ENCODE results near the gene KRT4. TPM values are rescaled to one million over a fixed set of nuclear protein-coding genes. Genes with fewer than 3 reads are reported as not detected.
"Not testable (repeated sequence)": the region's sequence is repeated elsewhere in the genome, so short reads cannot be mapped to it uniquely, and the experiment has no call there.

The KRT4 gene
- total RNA-seq, 2 donors from 2014 or later = not detected

DNA sequence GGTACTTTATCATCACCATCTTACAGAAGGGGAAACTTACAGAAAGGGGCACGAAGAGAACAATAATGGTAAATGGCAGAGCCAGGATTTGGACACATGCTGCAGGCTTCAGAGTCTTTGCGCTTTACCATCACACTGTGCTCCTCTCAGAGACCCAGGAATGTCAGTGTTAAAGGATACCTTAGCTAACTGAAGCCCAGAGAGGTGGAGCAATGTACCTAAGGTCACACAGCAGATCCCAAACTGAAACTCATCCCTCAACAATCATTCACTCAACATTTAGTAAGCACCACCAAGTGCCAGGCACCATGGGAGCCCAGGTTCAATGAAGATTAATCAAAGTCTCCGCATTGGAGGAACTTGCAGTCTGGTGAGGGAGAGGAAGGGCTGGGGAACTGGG, 42.9 kb upstream of the KRT4 start:
- ATAC-seq (ENCODE audit: insufficient number of reproducible peaks, low FRiP score, low read depth) (no peak), DNase-seq (ENCODE audit: low spot score) (no peak)
- no peaks in the 10 kb centered on the region for H3K27me3 ChIP-seq (replicated peaks; ENCODE audit: insufficient read depth)
- H3K27ac ChIP-seq = no peak overlapping the region
- no peaks in the 10 kb centered on the region for H3K36me3 ChIP-seq
- no peaks in the 10 kb centered on the region for H3K9me3 ChIP-seq
- no peaks in the 10 kb centered on the region for H3K4me1 ChIP-seq (ENCODE audit: control insufficient read depth in 1 of 2, low read depth in 2 of 2)
- H3K4me3 ChIP-seq = no peak overlapping the region
- TF ChIP-seq, protein P1, sequence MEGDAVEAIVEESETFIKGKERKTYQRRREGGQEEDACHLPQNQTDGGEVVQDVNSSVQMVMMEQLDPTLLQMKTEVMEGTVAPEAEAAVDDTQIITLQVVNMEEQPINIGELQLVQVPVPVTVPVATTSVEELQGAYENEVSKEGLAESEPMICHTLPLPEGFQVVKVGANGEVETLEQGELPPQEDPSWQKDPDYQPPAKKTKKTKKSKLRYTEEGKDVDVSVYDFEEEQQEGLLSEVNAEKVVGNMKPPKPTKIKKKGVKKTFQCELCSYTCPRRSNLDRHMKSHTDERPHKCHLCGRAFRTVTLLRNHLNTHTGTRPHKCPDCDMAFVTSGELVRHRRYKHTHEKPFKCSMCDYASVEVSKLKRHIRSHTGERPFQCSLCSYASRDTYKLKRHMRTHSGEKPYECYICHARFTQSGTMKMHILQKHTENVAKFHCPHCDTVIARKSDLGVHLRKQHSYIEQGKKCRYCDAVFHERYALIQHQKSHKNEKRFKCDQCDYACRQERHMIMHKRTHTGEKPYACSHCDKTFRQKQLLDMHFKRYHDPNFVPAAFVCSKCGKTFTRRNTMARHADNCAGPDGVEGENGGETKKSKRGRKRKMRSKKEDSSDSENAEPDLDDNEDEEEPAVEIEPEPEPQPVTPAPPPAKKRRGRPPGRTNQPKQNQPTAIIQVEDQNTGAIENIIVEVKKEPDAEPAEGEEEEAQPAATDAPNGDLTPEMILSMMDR (IDR thresholded peaks at IDR 0.05) = no peak

DNA sequence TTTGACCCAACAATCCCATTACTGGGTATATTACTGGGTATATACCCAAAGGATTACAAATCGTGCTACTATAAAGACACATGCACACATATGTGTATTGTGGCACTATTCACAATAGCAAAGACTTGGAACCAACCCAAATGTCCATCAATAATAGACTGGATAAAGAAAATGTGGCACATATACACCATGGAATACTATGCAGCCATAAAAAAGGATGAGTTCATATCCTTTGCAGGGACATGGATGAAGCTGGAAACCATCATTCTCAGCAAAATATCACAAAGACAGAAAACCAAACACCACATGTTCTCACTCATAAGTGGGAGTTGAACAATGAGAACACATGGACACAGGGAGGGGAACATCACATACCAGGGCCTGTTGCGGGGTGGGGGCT, 42.2 kb upstream of the KRT4 start:
- H3K4me3 ChIP-seq; ATAC-seq (ENCODE audit: insufficient number of reproducible peaks, low FRiP score, low read depth); H3K4me1 ChIP-seq (ENCODE audit: control insufficient read depth in 1 of 2, low read depth in 2 of 2); H3K27me3 ChIP-seq (replicated peaks; ENCODE audit: insufficient read depth); H3K36me3 ChIP-seq; H3K9me3 ChIP-seq; DNase-seq (ENCODE audit: low spot score); H3K27ac ChIP-seq: not testable (repeated sequence)

DNA sequence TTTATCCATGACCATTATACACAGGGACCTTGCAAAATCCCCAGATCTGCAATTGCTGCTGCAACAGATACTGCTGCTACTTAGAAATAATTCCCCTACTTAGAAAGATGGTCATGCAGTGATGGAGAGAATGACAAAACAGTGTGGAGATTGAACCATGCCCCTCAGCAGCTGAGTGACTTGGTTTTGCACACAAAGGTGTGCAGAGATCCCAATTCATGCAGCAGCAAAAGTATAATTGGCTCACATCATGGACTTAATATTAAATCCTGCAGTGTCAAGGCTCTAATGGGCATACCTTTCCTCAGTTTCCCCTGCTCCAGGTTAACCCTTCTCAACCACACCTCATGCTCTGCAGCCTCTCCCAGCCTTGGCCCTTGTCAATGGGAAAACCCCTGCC, 37.9 kb upstream of the KRT4 start:
- Histone ChIP-seq H3K36me3 (no peaks in the 10 kb centered on the region), H3K9me3 (no peaks in the 10 kb centered on the region), H3K27me3 (replicated peaks; ENCODE audit: insufficient read depth) (no peaks in the 10 kb centered on the region), H3K27ac (no peak overlapping the region), H3K4me3 (no peak overlapping the region), H3K4me1 (ENCODE audit: control insufficient read depth in 1 of 2, low read depth in 2 of 2) (no peaks in the 10 kb centered on the region)
- TF ChIP-seq, protein P1 (IDR thresholded peaks at IDR 0.05) = no peak
- DNase-seq (ENCODE audit: low spot score) (no peak), ATAC-seq (ENCODE audit: insufficient number of reproducible peaks, low FRiP score, low read depth) (no peak)

DNA sequence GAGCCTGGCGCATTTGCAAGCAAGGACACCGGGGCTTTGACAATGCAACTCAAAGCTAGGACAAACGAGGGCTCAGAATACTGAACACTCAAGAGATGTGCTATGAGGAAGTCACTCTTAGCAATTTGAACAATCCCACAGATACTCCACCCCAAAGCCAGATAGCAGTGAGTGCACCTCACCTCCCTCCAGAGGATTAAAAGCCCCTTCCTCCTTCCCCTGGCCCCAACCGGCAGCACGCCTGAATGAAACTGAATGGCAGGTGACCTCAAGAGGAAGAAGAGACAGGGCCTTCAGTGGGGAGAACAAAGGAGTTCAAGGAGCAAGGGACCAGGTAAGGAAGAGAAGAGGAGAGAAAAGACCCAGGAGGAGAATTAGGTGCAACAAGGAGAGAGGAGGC, 36.8 kb upstream of the KRT4 start:
- no peak overlapping the region for H3K4me3 ChIP-seq

DNA sequence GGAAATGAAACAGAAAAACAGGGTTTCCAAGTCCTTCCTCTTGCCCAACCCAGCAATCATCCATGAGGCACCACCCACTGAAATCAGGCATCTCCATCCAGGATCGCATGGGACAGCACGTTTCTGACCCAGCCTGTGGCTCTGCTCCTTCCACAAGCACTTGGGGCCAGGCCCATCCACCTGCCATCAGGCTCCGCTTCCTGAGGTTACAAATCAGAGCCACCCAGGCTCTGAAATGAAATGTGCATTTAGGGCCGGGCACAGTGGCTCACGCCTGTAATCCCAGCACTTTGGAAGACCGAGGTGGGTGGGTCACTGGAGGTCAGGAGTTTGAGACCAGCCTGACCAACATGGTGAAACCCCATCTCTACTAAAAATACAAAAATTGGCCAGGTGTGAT, 35.6 kb upstream of the KRT4 start:
- H3K27me3 ChIP-seq (replicated peaks; ENCODE audit: insufficient read depth) = no peaks in the 10 kb centered on the region
- H3K4me3 ChIP-seq = no peak overlapping the region
- no peak for ATAC-seq (ENCODE audit: insufficient number of reproducible peaks, low FRiP score, low read depth)
- no peaks in the 10 kb centered on the region for H3K4me1 ChIP-seq (ENCODE audit: control insufficient read depth in 1 of 2, low read depth in 2 of 2)
- H3K27ac ChIP-seq = no peak overlapping the region
- H3K9me3 ChIP-seq = no peaks in the 10 kb centered on the region
- no peaks in the 10 kb centered on the region for H3K36me3 ChIP-seq
- DNase-seq (ENCODE audit: low spot score) = no peak
- TF ChIP-seq, protein P1 (IDR thresholded peaks at IDR 0.05) = no peak

More for the DNA sequence above, 36.8 kb upstream of the KRT4 start:
- no peaks in the 10 kb centered on the region for H3K9me3 ChIP-seq
- H3K27me3 ChIP-seq (replicated peaks; ENCODE audit: insufficient read depth) = no peaks in the 10 kb centered on the region
- ATAC-seq (ENCODE audit: insufficient number of reproducible peaks, low FRiP score, low read depth) = no peak
- no peaks in the 10 kb centered on the region for H3K4me1 ChIP-seq (ENCODE audit: control insufficient read depth in 1 of 2, low read depth in 2 of 2)
- no peaks in the 10 kb centered on the region for H3K36me3 ChIP-seq
- no peak for DNase-seq (ENCODE audit: low spot score)
- TF ChIP-seq, protein P1 (IDR thresholded peaks at IDR 0.05) = no peak
- H3K27ac ChIP-seq = no peak overlapping the region

DNA sequence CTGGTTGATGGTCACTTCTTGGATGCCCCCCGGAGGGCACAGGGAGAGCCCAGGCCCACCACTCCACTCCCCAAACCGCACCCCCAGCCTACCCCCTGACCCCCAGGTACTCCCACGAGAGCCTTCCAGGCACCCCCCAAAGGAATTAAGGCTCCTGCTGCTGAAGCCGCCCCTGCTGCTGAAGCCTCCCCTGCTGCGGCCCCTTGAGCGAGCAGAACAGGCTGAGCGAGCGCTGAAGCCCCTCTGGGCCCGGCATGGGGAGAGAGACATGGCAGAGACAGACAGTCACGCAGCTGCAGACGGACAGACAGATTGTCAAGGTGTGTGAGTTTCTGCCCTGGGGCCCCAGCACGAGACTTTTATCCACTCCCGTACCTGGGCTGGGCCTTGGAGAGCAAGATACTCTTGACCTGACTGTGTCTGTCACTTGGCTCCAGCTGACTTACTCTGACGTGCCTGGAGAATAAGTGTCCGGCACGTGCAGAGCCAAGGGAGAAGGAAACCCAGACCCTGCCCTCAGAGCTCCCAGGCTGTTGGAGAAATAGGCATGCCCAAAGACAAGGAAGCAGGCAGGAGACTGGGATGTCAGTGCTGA, 34.8 kb upstream of the KRT4 start, which contains the start of gene KRT78:
TSS of gene KRT78 (minus strand) at position 334 of the 595 bp plus-strand sequence. CDS start at position 270, 64 bp downstream.
- H3K9me3 ChIP-seq = no peaks in the 10 kb centered on the region
- H3K36me3 ChIP-seq = no peaks in the 10 kb centered on the region
- no peak within 1 kb of the TSS for H3K27ac ChIP-seq
- ATAC-seq (ENCODE audit: insufficient number of reproducible peaks, low FRiP score, low read depth) = no peak
- H3K4me1 ChIP-seq (ENCODE audit: control insufficient read depth in 1 of 2, low read depth in 2 of 2) = no peaks in the 10 kb centered on the region
- no peaks in the 10 kb centered on the region for H3K27me3 ChIP-seq (replicated peaks; ENCODE audit: insufficient read depth)
- H3K4me3 ChIP-seq = no peak within 1 kb of the TSS
- no peak for DNase-seq (ENCODE audit: low spot score)
- TF ChIP-seq, protein P1 (IDR thresholded peaks at IDR 0.05) = no peak

All from thoracic aorta (tissue), 2 donors.